Measurements from ENCODE around the gene MORN4. TPM values are rescaled to one million over a fixed set of nuclear protein-coding genes. Genes with fewer than 3 reads are reported as not detected.

The MORN4 gene
- total RNA-seq, 2 experiments from 2014 or later, result 3.2 to 3.9 TPM

GRCh38 chr10:97623277-97623676 lies 10.0 kb downstream of the MORN4 start:
- no peak for DNase-seq
- intact Hi-C loops (cut with micrococcal nuclease), result no loop called here
- H3K4me3 Mint-ChIP-seq, result no peak overlapping the region
- H3K27ac Mint-ChIP-seq, result no peak overlapping the region
- ATAC-seq, result no peak
- H3K36me3 Mint-ChIP-seq (ENCODE audit: low read depth), result no peaks in the 10 kb centered on the region
- H3K9me3 Mint-ChIP-seq, result no peaks in the 10 kb centered on the region
- H3K27me3 Mint-ChIP-seq, result no peaks in the 10 kb centered on the region
- no peaks in the 10 kb centered on the region for H3K4me1 Mint-ChIP-seq (ENCODE audit: low read depth)
- no peak for TF ChIP-seq CTCF (IDR thresholded peaks at IDR 0.05)
- CTCF ChIA-PET, result interaction anchor here (0.6 to 2.4 kb wide), 2 partner anchors 11 to 669 kb away, joined by 5 to 9 read pairs; no protein-coding TSS in a partner anchor
- POLR2A ChIA-PET, result interaction anchor here (1.1 kb wide), 1 partner anchor 12 kb away, joined by 3 read pairs; no protein-coding TSS in a partner anchor

GRCh38 chr10:97618733-97619132 lies 14.6 kb downstream of the MORN4 start:
- ChIA-PET CTCF (no interaction called here), POLR2A (no interaction called here)

DNA sequence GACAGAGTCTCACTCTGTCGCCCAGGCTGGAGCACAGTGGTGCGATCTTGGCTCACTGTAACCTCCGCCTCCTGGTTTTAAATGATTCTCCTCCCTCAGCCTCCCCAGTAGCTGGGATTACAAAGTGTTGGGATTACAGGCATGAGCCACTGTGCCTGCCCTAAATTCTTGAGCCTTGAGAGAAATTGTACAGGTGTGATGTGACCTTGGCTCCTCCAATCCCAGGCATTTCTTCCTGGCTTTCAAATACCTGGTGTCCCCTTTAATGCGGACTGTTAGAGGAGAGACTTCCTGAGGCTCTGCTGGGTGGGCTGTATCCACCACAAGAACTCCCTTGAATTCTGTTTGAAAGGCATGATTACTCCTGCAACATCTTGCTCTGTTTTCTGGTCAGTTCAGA lies 15.0 kb downstream of the MORN4 start:
- CTCF ChIA-PET, result no interaction called here
- Mint-ChIP-seq H3K36me3 (ENCODE audit: low read depth) (no peaks in the 10 kb centered on the region), H3K4me1 (ENCODE audit: low read depth) (no peaks in the 10 kb centered on the region), H3K4me3 (no peak overlapping the region), H3K9me3 (no peaks in the 10 kb centered on the region), H3K27ac (no peak overlapping the region), H3K27me3 (no peaks in the 10 kb centered on the region)
- intact Hi-C loops (cut with micrococcal nuclease), result no loop called here
- ATAC-seq, result no peak
- POLR2A ChIA-PET, result no interaction called here
- DNase-seq, result no peak
- no peak for TF ChIP-seq CTCF (IDR thresholded peaks at IDR 0.05)

More at GRCh38 chr10:97618733-97619132, 14.6 kb downstream of the MORN4 start:
- Mint-ChIP-seq H3K27ac (no peak overlapping the region), H3K27me3 (no peaks in the 10 kb centered on the region), H3K36me3 (ENCODE audit: low read depth) (no peaks in the 10 kb centered on the region), H3K4me1 (ENCODE audit: low read depth) (no peaks in the 10 kb centered on the region), H3K9me3 (no peaks in the 10 kb centered on the region), H3K4me3 (no peak overlapping the region)
- TF ChIP-seq CTCF (IDR thresholded peaks at IDR 0.05), result no peak
- DNase-seq, result no peak
- intact Hi-C loops (cut with micrococcal nuclease), result no loop called here
- no peak for ATAC-seq

DNA sequence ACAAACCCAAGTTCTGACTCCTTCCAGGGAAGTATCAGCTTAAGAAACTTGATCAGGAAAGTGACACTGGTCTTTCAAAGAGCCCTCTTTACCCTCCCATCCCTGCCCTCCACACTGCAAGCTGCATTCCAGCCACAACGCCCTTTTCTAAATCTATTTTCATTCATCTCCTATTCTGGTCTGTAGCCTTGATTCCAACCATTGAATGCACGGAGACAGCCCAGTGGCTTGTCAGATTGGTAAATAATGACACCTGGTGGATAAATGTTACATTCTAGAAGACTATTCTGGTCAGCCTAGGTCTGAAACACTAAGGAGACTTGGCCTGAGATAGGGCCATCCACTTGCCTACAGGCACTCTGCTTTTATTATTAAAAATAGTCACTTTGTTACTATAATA lies 20.9 kb downstream of the MORN4 start:
- no peaks in the 10 kb centered on the region for H3K36me3 Mint-ChIP-seq (ENCODE audit: low read depth)
- intact Hi-C loops (cut with micrococcal nuclease), result no loop called here
- H3K27ac Mint-ChIP-seq, result no peak overlapping the region

More for the DNA sequence above, 20.9 kb downstream of the MORN4 start:
- Mint-ChIP-seq H3K4me1 (ENCODE audit: low read depth) (no peaks in the 10 kb centered on the region), H3K9me3 (no peaks in the 10 kb centered on the region), H3K4me3 (no peak overlapping the region), H3K27me3 (no peaks in the 10 kb centered on the region)
- DNase-seq, result no peak
- ChIA-PET POLR2A (interaction anchor here (0.6 kb wide), 1 partner anchor 16 kb away, joined by 3 read pairs; no protein-coding TSS in a partner anchor), CTCF (interaction anchor here (0.7 to 1.9 kb wide), 4 partner anchors 10 to 41 kb away, joined by 3 to 16 read pairs (median 6); partner anchors contain the start of gene ANKRD2)
- ATAC-seq, result no peak
- TF ChIP-seq CTCF (IDR thresholded peaks at IDR 0.05), result no peak

All from activated CD8-positive, alpha-beta T cell treated with anti-CD3 and anti-CD28 coated beads for 36 hours (primary cell).